AG04450 (cell line): ENCODE measurements around the gene ARHGDIG. TPM values are rescaled to one million over a fixed set of nuclear protein-coding genes. Genes with fewer than 3 reads are reported as not detected.
"Not testable (repeated sequence)": the region's sequence is repeated elsewhere in the genome, so short reads cannot be mapped to it uniquely, and the experiment has no call there.

ENCODE experiments used
- CTCF ChIA-PET: fragments of 300-600, 350-600 bp; formaldehyde crosslinking; extraction: SDS; loops from one replicate; lab custom pipeline; 2022; ENCODE audit warnings: antibody characterized with exemption, inconsistent platforms; lab: Charles Lee
- POLR2A ChIA-PET: fragments of 350-600 bp; formaldehyde crosslinking; extraction: SDS; loops from one replicate; lab custom pipeline; 2021; ENCODE audit warnings: antibody characterized with exemption, inconsistent platforms; lab: Yijun Ruan, JAX
- DNase-seq: peaks from one replicate; pipeline ENCODE4 v3.0.0-alpha.2; 2011; ENCODE audit warnings: low read depth, low spot score
- H3K27ac ChIP-seq: one replicate; pipeline ENCODE4 v1.5.1; 2012; ENCODE audit warnings: low read depth, low read length, control low read depth
- H3K27me3 ChIP-seq: one replicate; pipeline ENCODE4 v1.6.0; 2012; ENCODE audit warnings: low read length; ENCODE audit not compliant: control insufficient read depth, insufficient read depth
- H3K4me3 ChIP-seq: 2 replicates; pipeline ENCODE4 v1.5.1; 2011; ENCODE audit warnings: mild to moderate bottlenecking, low read depth, low read length, control low read depth
- H3K9me3 ChIP-seq: 2 replicates; pipeline ENCODE4 v1.5.1; 2012; ENCODE audit warnings: low read length; ENCODE audit not compliant: control insufficient read depth, insufficient read depth
- polyA plus RNA-seq: library from polyadenylated mRNA; depleted of rRNA; stranded (reverse); fragments of >200 nt; gene quantifications from 2 replicates; pipeline ENCODE4 v1.2.3, GENCODE V29; 2011; rRNA removed
- TF ChIP-seq, protein P1 (sequence below): IDR thresholded peaks from 2 replicates; pipeline ENCODE4 v1.5.1; 2011; ENCODE audit warnings: low read depth, low read length, control low read depth, inconsistent platforms

The ARHGDIG gene
- polyA plus RNA-seq, 1 experiment, result not detected

DNA sequence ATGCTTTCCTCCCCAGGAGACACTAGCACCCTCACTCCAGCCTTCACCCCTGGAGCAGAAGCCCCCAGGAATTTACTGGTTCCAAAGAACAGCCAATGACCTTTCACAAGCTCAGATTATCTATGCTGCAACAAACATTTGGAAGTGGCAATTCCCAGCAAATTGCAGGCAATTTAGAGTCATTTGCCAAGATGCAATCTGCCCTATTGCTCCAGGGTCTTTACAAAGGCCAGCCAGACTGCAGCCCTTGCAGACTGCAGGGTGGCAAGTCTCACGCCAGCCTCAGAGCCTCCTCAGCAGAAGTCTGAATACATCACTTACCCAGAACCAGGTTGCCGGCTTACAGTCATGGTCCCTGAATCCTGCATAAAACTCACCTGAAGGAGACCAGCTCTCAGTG lies 50.4 kb downstream of the ARHGDIG start:
- TF ChIP-seq, protein P1, sequence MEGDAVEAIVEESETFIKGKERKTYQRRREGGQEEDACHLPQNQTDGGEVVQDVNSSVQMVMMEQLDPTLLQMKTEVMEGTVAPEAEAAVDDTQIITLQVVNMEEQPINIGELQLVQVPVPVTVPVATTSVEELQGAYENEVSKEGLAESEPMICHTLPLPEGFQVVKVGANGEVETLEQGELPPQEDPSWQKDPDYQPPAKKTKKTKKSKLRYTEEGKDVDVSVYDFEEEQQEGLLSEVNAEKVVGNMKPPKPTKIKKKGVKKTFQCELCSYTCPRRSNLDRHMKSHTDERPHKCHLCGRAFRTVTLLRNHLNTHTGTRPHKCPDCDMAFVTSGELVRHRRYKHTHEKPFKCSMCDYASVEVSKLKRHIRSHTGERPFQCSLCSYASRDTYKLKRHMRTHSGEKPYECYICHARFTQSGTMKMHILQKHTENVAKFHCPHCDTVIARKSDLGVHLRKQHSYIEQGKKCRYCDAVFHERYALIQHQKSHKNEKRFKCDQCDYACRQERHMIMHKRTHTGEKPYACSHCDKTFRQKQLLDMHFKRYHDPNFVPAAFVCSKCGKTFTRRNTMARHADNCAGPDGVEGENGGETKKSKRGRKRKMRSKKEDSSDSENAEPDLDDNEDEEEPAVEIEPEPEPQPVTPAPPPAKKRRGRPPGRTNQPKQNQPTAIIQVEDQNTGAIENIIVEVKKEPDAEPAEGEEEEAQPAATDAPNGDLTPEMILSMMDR, result no peak
- Histone ChIP-seq H3K27me3 (no peaks in the 10 kb centered on the region), H3K9me3 (no peaks in the 10 kb centered on the region), H3K4me3 (no peak overlapping the region), H3K27ac (no peak overlapping the region)
- CTCF ChIA-PET, result no interaction called here
- POLR2A ChIA-PET, result no interaction called here
- DNase-seq, result no peak

DNA sequence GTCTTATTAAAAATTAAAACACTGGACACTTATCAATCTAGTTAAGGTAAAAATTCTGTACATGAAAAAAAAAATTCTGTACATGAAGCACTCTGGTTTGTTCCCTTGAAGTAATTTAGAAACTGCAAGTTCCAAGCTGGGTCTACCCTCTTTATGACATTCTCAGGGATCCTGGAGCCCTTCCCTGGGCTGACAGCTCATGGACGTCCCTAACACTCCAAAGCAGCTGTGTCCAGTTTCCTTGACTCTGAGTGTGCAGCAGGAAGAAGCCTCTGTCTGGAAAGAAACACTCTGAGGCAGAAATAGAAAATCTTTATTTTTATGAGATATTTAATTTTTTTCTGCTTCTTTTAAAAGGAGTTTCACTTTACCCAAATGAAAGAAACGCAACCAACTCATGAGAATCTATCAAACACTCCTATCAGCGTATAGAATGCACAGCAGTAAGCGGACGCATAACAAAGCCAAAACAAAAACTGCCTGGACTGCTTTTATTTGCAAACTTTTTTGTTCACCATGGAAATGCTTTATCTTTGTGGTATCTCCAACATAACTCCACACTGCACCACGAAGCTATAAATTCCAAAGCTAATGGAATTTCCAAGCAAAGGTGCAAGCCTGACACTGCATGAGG lies 50.9 kb downstream of the ARHGDIG start:
- H3K4me3 ChIP-seq, DNase-seq, CTCF ChIA-PET, H3K27me3 ChIP-seq, POLR2A ChIA-PET, H3K9me3 ChIP-seq: not testable (repeated sequence)
- peak overlapping the region; percentile 61 for H3K27ac ChIP-seq

Other genes with a start within 250 kb of the ARHGDIG start
- 13.7 and 14.4 TPM in 2 replicates for gene POLR3K, start 227.0 kb upstream of the ARHGDIG start, polyA plus RNA-seq
- gene SNRNP25, start 226.8 kb upstream of the ARHGDIG start, polyA plus RNA-seq, result 38.8 and 42.3 TPM in 2 replicates
- 50.2 and 61.7 TPM in 2 replicates for gene RHBDF1, start 208.0 kb upstream of the ARHGDIG start, polyA plus RNA-seq
- gene MPG, start 202.4 kb upstream of the ARHGDIG start, polyA plus RNA-seq, result 47.3 and 78.3 TPM in 2 replicates
- gene NPRL3, start 141.9 kb upstream of the ARHGDIG start, polyA plus RNA-seq, result 11.0 and 14.9 TPM in 2 replicates
- gene HBZ, start 127.9 kb upstream of the ARHGDIG start, polyA plus RNA-seq, result not detected in 2 replicates
- gene HBM, start 114.6 kb upstream of the ARHGDIG start, polyA plus RNA-seq, result not detected in 2 replicates
- not detected in 2 replicates for gene HBA2, start 107.7 kb upstream of the ARHGDIG start, polyA plus RNA-seq
- not detected in 2 replicates for gene HBA1, start 103.9 kb upstream of the ARHGDIG start, polyA plus RNA-seq
- gene HBQ1, start 100.1 kb upstream of the ARHGDIG start, polyA plus RNA-seq, result not detected in 2 replicates
- gene LUC7L, start 51.1 kb upstream of the ARHGDIG start, polyA plus RNA-seq, result 37.6 and 47.2 TPM in 2 replicates
- gene FAM234A, start 45.8 kb upstream of the ARHGDIG start, polyA plus RNA-seq, result 42.3 and 42.7 TPM in 2 replicates
- 0.30 and 0.33 TPM in 2 replicates for gene RGS11, start 4.6 kb upstream of the ARHGDIG start, polyA plus RNA-seq
- 0.42 and 0.45 TPM in 2 replicates for gene PDIA2, start 2.6 kb downstream of the ARHGDIG start, polyA plus RNA-seq
- gene AXIN1, start 72.1 kb downstream of the ARHGDIG start, polyA plus RNA-seq, result 3.5 and 4.7 TPM in 2 replicates
- 144 and 157 TPM in 2 replicates for gene MRPL28, start 89.9 kb downstream of the ARHGDIG start, polyA plus RNA-seq
- 40.8 and 68.0 TPM in 2 replicates for gene PGAP6, start 101.4 kb downstream of the ARHGDIG start, polyA plus RNA-seq
- 156 and 198 TPM in 2 replicates for gene NME4, start 116.6 kb downstream of the ARHGDIG start, polyA plus RNA-seq
- gene DECR2, start 121.3 kb downstream of the ARHGDIG start, polyA plus RNA-seq, result 11.6 and 16.0 TPM in 2 replicates
- 6.9 and 9.7 TPM in 2 replicates for gene RAB11FIP3, start 145.1 kb downstream of the ARHGDIG start, polyA plus RNA-seq
- 7.5 and 8.6 TPM in 2 replicates for gene CAPN15, start 247.1 kb downstream of the ARHGDIG start, polyA plus RNA-seq